ENCODE results near the gene TRPV4.

DNA sequence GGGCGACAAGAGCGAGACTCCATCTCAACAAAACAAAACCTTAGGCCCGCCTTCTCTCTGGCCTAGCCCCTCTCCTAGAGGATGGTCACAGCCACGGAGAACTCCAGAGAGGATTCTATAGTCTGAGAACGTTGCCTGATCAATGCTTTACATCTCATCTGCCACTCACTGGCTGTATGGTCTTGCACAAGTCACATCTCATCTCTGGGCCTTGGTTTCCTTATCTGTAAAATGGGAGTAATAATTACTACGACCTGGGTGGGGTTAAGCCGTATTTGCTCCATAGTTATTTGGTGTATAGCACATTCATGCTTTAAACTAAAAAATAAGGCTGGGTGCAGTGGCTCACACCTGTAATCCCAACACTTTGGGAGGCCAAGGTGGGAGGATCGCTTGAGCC lies 8.5 kb downstream of the TRPV4 start:
- TF ChIP-seq, protein P1, sequence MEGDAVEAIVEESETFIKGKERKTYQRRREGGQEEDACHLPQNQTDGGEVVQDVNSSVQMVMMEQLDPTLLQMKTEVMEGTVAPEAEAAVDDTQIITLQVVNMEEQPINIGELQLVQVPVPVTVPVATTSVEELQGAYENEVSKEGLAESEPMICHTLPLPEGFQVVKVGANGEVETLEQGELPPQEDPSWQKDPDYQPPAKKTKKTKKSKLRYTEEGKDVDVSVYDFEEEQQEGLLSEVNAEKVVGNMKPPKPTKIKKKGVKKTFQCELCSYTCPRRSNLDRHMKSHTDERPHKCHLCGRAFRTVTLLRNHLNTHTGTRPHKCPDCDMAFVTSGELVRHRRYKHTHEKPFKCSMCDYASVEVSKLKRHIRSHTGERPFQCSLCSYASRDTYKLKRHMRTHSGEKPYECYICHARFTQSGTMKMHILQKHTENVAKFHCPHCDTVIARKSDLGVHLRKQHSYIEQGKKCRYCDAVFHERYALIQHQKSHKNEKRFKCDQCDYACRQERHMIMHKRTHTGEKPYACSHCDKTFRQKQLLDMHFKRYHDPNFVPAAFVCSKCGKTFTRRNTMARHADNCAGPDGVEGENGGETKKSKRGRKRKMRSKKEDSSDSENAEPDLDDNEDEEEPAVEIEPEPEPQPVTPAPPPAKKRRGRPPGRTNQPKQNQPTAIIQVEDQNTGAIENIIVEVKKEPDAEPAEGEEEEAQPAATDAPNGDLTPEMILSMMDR (IDR thresholded peaks at IDR 0.05): no peak
- TF ChIP-seq POLR2A (IDR thresholded peaks at IDR 0.05): no peak
